WTC11 (cell line): ENCODE results near the gene OFD1. TPM values are rescaled to one million over a fixed set of nuclear protein-coding genes. Genes with fewer than 3 reads are reported as not detected.

Experiments used
- ATAC-seq: fragments of 200-7000 bp; cut with Tn5 transposase; 2 replicates; pipeline ENCODE4 v1.10.0; 2021; ENCODE audit warnings: mild to moderate bottlenecking, moderate library complexity
- CTCF ChIA-PET: fragments of 300-600 bp; sonication (Branson Sonifier 250); formaldehyde crosslinking; loops from one replicate; lab custom pipeline; 2021; ENCODE audit warnings: antibody characterized with exemption; lab: Charles Lee
- POLR2A ChIA-PET: fragments of 350-600 bp; sonication (Branson Sonifier 250); formaldehyde crosslinking; loops from one replicate; lab custom pipeline; 2021; ENCODE audit warnings: antibody characterized with exemption; lab: Charles Lee
- DNase-seq: peaks from one replicate; pipeline ENCODE4 v3.0.0; 2021; ENCODE audit warnings: low spot score
- H3K27ac Mint-ChIP-seq: 2 replicates; pipeline ENCODE4 v1.8.0; 2021; ENCODE audit warnings: mixed read lengths
- H3K27me3 Mint-ChIP-seq: 2 replicates; pipeline ENCODE4 v1.8.0; 2021; ENCODE audit warnings: low read depth, mild to moderate bottlenecking, moderate library complexity, mixed read lengths
- H3K36me3 Mint-ChIP-seq: 2 replicates; pipeline ENCODE4 v1.8.0; 2021; ENCODE audit warnings: mixed read lengths
- H3K4me1 Mint-ChIP-seq: 2 replicates; pipeline ENCODE4 v1.8.0; 2022; ENCODE audit warnings: mixed read lengths
- H3K4me3 Mint-ChIP-seq: 2 replicates; pipeline ENCODE4 v1.8.0; 2021; ENCODE audit warnings: mild to moderate bottlenecking, moderate library complexity, mixed read lengths
- H3K9me3 Mint-ChIP-seq: 2 replicates; pipeline ENCODE4 v1.8.0; 2021; ENCODE audit warnings: mixed read lengths
- ESRRA ChIP-seq: sonication (generic); formaldehyde crosslinking; IDR thresholded peaks from 2 replicates; pipeline ENCODE4 v1.8.1; 2022; ENCODE audit warnings: mild to moderate bottlenecking, missing genetic modification reagents, borderline replicate concordance
- FOXP4 ChIP-seq: sonication (generic); formaldehyde crosslinking; IDR thresholded peaks from 2 replicates; pipeline ENCODE4 v1.8.0; 2022; ENCODE audit warnings: mild to moderate bottlenecking, missing genetic modification reagents
- NFATC4 ChIP-seq: fragments of 250-450 bp; sonication (Bioruptor Pico); IDR thresholded peaks from 2 replicates; pipeline ENCODE4 v1.9.0; 2021; ENCODE audit warnings: mild to moderate bottlenecking
- NR1H2 ChIP-seq: sonication (generic); formaldehyde crosslinking; IDR thresholded peaks from 2 replicates; pipeline ENCODE4 v1.9.0; 2021; ENCODE audit warnings: mild to moderate bottlenecking, moderate library complexity, missing genetic modification reagents
- NR3C1 ChIP-seq: sonication (generic); formaldehyde crosslinking; conservative IDR thresholded peaks from 2 replicates; pipeline ENCODE4 v1.8.1; 2023; ENCODE audit warnings: low read depth, mild to moderate bottlenecking, missing genetic modification reagents
- PREB ChIP-seq: sonication (generic); formaldehyde crosslinking; IDR thresholded peaks from 2 replicates; pipeline ENCODE4 v1.8.1; 2022; ENCODE audit warnings: mild to moderate bottlenecking, missing genetic modification reagents, moderate library complexity, borderline replicate concordance
- RORB ChIP-seq: fragments of 250-450 bp; sonication (Bioruptor Pico); IDR thresholded peaks from 2 replicates; pipeline ENCODE4 v1.9.0; 2021; ENCODE audit warnings: mild to moderate bottlenecking
- SMAD3 ChIP-seq: sonication (generic); formaldehyde crosslinking; IDR thresholded peaks from 2 replicates; pipeline ENCODE4 v1.8.0; 2022; ENCODE audit warnings: missing genetic modification reagents, mild to moderate bottlenecking, borderline replicate concordance
- STAT6 ChIP-seq: sonication (generic); formaldehyde crosslinking; conservative IDR thresholded peaks from 2 replicates; pipeline ENCODE4 v1.8.1; 2023; ENCODE audit warnings: mild to moderate bottlenecking, low read depth, missing genetic modification reagents, moderate library complexity
- ZNF232 ChIP-seq: sonication (generic); formaldehyde crosslinking; IDR thresholded peaks from 2 replicates; pipeline ENCODE4 v1.8.0; 2022; ENCODE audit warnings: mild to moderate bottlenecking, missing genetic modification reagents
- ZNF263 ChIP-seq: sonication (generic); formaldehyde crosslinking; IDR thresholded peaks from 2 replicates; pipeline ENCODE4 v1.8.1; 2022; ENCODE audit warnings: low read depth, mild to moderate bottlenecking, moderate library complexity, missing genetic modification reagents
- ZNF281 ChIP-seq: sonication (generic); formaldehyde crosslinking; IDR thresholded peaks from 2 replicates; pipeline ENCODE4 v1.8.0; 2023; ENCODE audit warnings: mild to moderate bottlenecking, missing genetic modification reagents
- ZNF396 ChIP-seq: fragments of 250-450 bp; sonication (Bioruptor Pico); IDR thresholded peaks from 2 replicates; pipeline ENCODE4 v1.8.0; 2021; ENCODE audit warnings: mild to moderate bottlenecking, moderate library complexity, borderline replicate concordance
- ZSCAN18 ChIP-seq: fragments of 250-450 bp; sonication (Bioruptor Pico); IDR thresholded peaks from 2 replicates; pipeline ENCODE4 v2.1.2; 2022; ENCODE audit warnings: mild to moderate bottlenecking, moderate library complexity
- total RNA-seq: library from RNA; stranded (reverse); gene quantifications from 3 replicates; pipeline ENCODE4 v1.2.3, GENCODE V29; 2021

OFD1 gene
- total RNA-seq, 1 experiment from 2014 or later, result 23.4 TPM

DNA sequence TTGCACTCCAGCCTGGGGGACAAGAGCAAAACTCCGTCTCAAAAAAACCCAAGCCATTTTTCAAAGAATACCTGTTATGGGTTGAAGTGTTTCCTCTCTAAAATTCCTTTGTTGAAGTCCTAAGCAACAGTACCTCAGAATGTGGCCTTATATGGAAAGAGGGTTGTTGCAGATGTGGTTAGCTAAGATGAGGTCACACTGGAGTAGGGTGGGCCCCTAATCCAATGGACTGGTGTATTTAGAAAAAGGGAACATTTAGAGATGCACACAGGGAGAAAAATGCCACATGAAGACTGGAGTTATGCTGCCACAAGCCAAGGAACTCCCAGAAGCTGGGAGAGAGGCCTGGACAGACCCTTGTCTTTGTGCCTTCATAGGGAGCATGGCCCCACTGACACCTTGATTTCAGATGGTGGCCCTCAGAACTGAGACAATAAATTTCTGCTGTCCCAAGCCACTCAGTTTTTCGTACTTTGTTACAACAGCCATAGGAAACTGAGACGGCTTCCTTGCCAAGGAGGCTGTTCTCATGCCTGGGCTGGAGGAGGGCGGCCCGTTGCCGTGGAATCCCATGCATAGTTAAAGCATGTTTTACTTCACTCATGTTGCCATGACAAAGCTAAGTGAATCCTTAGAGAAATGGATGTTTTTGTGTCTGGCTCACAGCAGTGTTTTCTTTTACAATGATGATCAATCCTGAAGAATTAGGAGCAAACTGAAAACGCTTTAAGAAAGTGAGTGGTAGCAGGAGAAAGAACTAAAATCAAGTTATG is 16.7 kb upstream of the OFD1 start:
- Mint-ChIP-seq H3K27me3 (no peaks in the 10 kb centered on the region), H3K27ac (no peak overlapping the region), H3K4me1 (no peaks in the 10 kb centered on the region), H3K36me3 (peaks cover 17% of the 10 kb centered on the region), H3K4me3 (no peak overlapping the region), H3K9me3 (no peaks in the 10 kb centered on the region)
- DNase-seq (no peak), ATAC-seq (no peak)
- TF ChIP-seq NFATC4 (CRISPR knock-in tag) (no peak), ESRRA (CRISPR knock-in tag) (no peak), SMAD3 (CRISPR knock-in tag) (no peak), ZNF232 (no peak), NR1H2 (CRISPR knock-in tag) (no peak), STAT6 (CRISPR knock-in tag) (no peak), ZNF396 (CRISPR knock-in tag) (no peak)
- ChIA-PET POLR2A (no interaction called here), CTCF (no interaction called here)

GRCh38 chrX:13719192-13719856 is 15.2 kb upstream of the OFD1 start:
- Mint-ChIP-seq H3K27me3 (no peaks in the 10 kb centered on the region), H3K9me3 (peaks cover 5% of the 10 kb centered on the region), H3K36me3 (peaks cover 25% of the 10 kb centered on the region), H3K4me1 (no peaks in the 10 kb centered on the region), H3K27ac (no peak overlapping the region), H3K4me3 (no peak overlapping the region)
- no peak for ATAC-seq
- ChIA-PET POLR2A (no interaction called here), CTCF (no interaction called here)
- DNase-seq, result no peak
- TF ChIP-seq RORB (CRISPR knock-in tag) (no peak), ZNF281 (no peak), NR3C1 (no peak), FOXP4 (CRISPR knock-in tag) (no peak), PREB (CRISPR knock-in tag) (no peak), ZNF263 (CRISPR knock-in tag) (no peak), ZSCAN18 (no peak)
